HEK293 (cell line): Measurements from ENCODE around the gene STAMBP.
A peak's percentile ranks its signal among the peaks of the same experiment; 100 is the strongest.

ENCODE experiments used
- CTCF ChIA-PET: fragments of 350-600 bp; formaldehyde crosslinking; extraction: SDS; loops from one replicate; lab custom pipeline; 2021; ENCODE audit warnings: antibody characterized with exemption; lab: Yijun Ruan, JAX
- POLR2A ChIA-PET: fragments of 300-600 bp; formaldehyde crosslinking; extraction: SDS; loops from one replicate; lab custom pipeline; 2020; ENCODE audit warnings: antibody characterized with exemption, inconsistent platforms; lab: Yijun Ruan, JAX
- H3K27ac ChIP-seq: fragments of 200-500 bp; sonication (Bioruptor generic); 2 replicates; pipeline ENCODE4 v1.5.1; 2014; ENCODE audit warnings: low read depth, low read length, control low read depth, inconsistent platforms; ENCODE audit errors: extremely low read depth
- H3K36me3 ChIP-seq, 2 experiments: fragments of 200-500 bp in 1 of 2; sonication (Bioruptor generic) in 1 of 2; 1 replicate in 1 of 2; 2 replicates in 1 of 2; pipeline ENCODE4 v1.5.1; 2014 to 2017; ENCODE audit warnings: inconsistent platforms in 2 of 2, low read length in 2 of 2; ENCODE audit not compliant: control insufficient read depth in 2 of 2, insufficient read depth in 1 of 2
- H3K4me1 ChIP-seq: fragments of 200-500 bp; sonication (Bioruptor generic); 2 replicates; pipeline ENCODE4 v1.5.1; 2014; ENCODE audit warnings: mild to moderate bottlenecking, low read length, inconsistent platforms; ENCODE audit not compliant: control insufficient read depth, insufficient read depth
- H3K4me3 ChIP-seq: 2 replicates; pipeline ENCODE4 v1.5.1; 2011; ENCODE audit warnings: low read depth, mild to moderate bottlenecking, control low read depth, low read length, moderate library complexity
- H3K9me3 ChIP-seq: fragments of 200-500 bp; sonication (Bioruptor generic); 2 replicates; pipeline ENCODE4 v1.5.1; 2014; ENCODE audit warnings: low read depth, low read length, inconsistent platforms; ENCODE audit not compliant: control insufficient read depth, insufficient read depth
- ELK4 ChIP-seq: IDR thresholded peaks from 2 replicates; pipeline ENCODE4 v1.6.1; 2011; ENCODE audit warnings: mild to moderate bottlenecking, low read depth, low read length, borderline replicate concordance
- REPIN1 ChIP-seq: fragments of 450-650 bp; formaldehyde crosslinking; IDR thresholded peaks from 2 replicates; pipeline ENCODE4 v1.5.1; 2017; ENCODE audit warnings: missing biosample characterization, missing genetic modification characterization, low read depth
- REST ChIP-seq: fragments of 450-650 bp; formaldehyde crosslinking; IDR thresholded peaks from 2 replicates; pipeline ENCODE4 v1.5.1; 2016; ENCODE audit warnings: missing biosample characterization, missing genetic modification characterization
- ZBTB17 ChIP-seq: fragments of 450-650 bp; formaldehyde crosslinking; IDR thresholded peaks from 2 replicates; pipeline ENCODE4 v1.5.1; 2016; ENCODE audit warnings: missing biosample characterization, missing genetic modification characterization
- ZNF132 ChIP-seq: fragments of 450-650 bp; formaldehyde crosslinking; IDR thresholded peaks from 2 replicates; pipeline ENCODE4 v1.5.1; 2017; ENCODE audit warnings: missing biosample characterization, missing genetic modification characterization, borderline replicate concordance
- ZNF148 ChIP-seq: fragments of 450-650 bp; formaldehyde crosslinking; IDR thresholded peaks from 2 replicates; pipeline ENCODE4 v1.5.0; 2017; ENCODE audit warnings: missing biosample characterization, missing genetic modification characterization, borderline replicate concordance
- ZNF350 ChIP-seq: fragments of 450-650 bp; formaldehyde crosslinking; IDR thresholded peaks from 2 replicates; pipeline ENCODE4 v1.5.0; 2017; ENCODE audit warnings: missing biosample characterization, mild to moderate bottlenecking, missing genetic modification characterization
- ZNF473 ChIP-seq: fragments of 450-650 bp; formaldehyde crosslinking; IDR thresholded peaks from 2 replicates; pipeline ENCODE4 v1.5.1; 2017; ENCODE audit warnings: missing biosample characterization, missing genetic modification characterization
- ZNF621 ChIP-seq: fragments of 450-650 bp; formaldehyde crosslinking; IDR thresholded peaks from 2 replicates; pipeline ENCODE4 v1.5.1; 2017; ENCODE audit warnings: missing biosample characterization, missing genetic modification characterization
- ZNF747 ChIP-seq: fragments of 450-650 bp; formaldehyde crosslinking; IDR thresholded peaks from 2 replicates; pipeline ENCODE4 v1.5.1; 2016; ENCODE audit warnings: missing biosample characterization, missing genetic modification characterization

STAMBP gene

GRCh38 chr2:73890301-73891092 is 61.7 kb downstream of the STAMBP start:
- TF ChIP-seq ZNF350 = no peak
- TF ChIP-seq ZNF148 (tag by site-specific recombination) = no peak
- TF ChIP-seq REST (tag by site-specific recombination) = peak; percentile 44; the same call in 1 of the 2 replicates
- TF ChIP-seq ZNF747 = no peak
- no peak for TF ChIP-seq ZNF473 (tag by site-specific recombination)
- TF ChIP-seq ZNF621 (tag by site-specific recombination) = no peak
- no peak for TF ChIP-seq ELK4
- POLR2A ChIA-PET = no interaction called here
- Histone ChIP-seq H3K4me3 (no peak overlapping the region), H3K27ac (no peak overlapping the region), H3K36me3 (no peaks in the 10 kb centered on the region), H3K9me3 (no peaks in the 10 kb centered on the region), H3K4me1 (no peaks in the 10 kb centered on the region)
- CTCF ChIA-PET = no interaction called here

- POLR2A ChIA-PET = no interaction called here
- H3K36me3 ChIP-seq = no peaks in the 10 kb centered on the region
- no peaks in the 10 kb centered on the region for H3K9me3 ChIP-seq
- CTCF ChIA-PET = no interaction called here
- H3K4me3 ChIP-seq = no peak overlapping the region
- H3K4me1 ChIP-seq = no peaks in the 10 kb centered on the region
- peak; percentile 91 for TF ChIP-seq ZBTB17 (tag by site-specific recombination)
- TF ChIP-seq ZNF132 (tag by site-specific recombination) = no peak
- no peak overlapping the region for H3K27ac ChIP-seq
These were observed 62.6 kb downstream of the STAMBP start for GRCh38 chr2:73891276-73891901.

- H3K36me3 ChIP-seq = no peaks in the 10 kb centered on the region
- no peaks in the 10 kb centered on the region for H3K9me3 ChIP-seq
- ChIA-PET POLR2A (no interaction called here), CTCF (no interaction called here)
- no peaks in the 10 kb centered on the region for H3K4me1 ChIP-seq
- no peak within 1 kb of the TSS for H3K4me3 ChIP-seq
- TF ChIP-seq REPIN1 (tag by site-specific recombination) = no peak
- no peak within 1 kb of the TSS for H3K27ac ChIP-seq
These were observed 64.0 kb downstream of the STAMBP start, which contains the start of gene ACTG2 for GRCh38 chr2:73892631-73893329. Gene ACTG2, plus strand, starts transcription at chr2:73893008. Its CDS starts 8,304 bp downstream, at chr2:73901312.
